A549 (cell line): ENCODE results near the gene FBLN1.

Source experiments
- BHLHE40 ChIP-seq: IDR thresholded peaks from 2 replicates; pipeline ENCODE4 v1.6.1; 2012; ENCODE audit warnings: low read depth, low read length, inconsistent platforms
- CHD4 ChIP-seq: fragments of 200-600 bp; sonication (generic); IDR thresholded peaks from 2 replicates; pipeline ENCODE4 v1.6.1; 2016; ENCODE audit warnings: antibody characterized with exemption, mild to moderate bottlenecking, borderline replicate concordance
- EP300 ChIP-seq, 2 experiments: fragments of >200 bp; sonication (Bioruptor Twin); formaldehyde crosslinking; IDR thresholded peaks; 2 replicates in 1 of 2; 3 replicates in 1 of 2; pipeline ENCODE4 v1.6.1; 2016 to 2017
- ESRRA ChIP-seq: fragments of 150-350 bp; IDR thresholded peaks from 2 replicates; pipeline ENCODE4 v1.6.1; 2014; ENCODE audit warnings: mild to moderate bottlenecking, low read length, borderline replicate concordance
- JUN ChIP-seq, 2 experiments: fragments of >200 bp; sonication (Bioruptor Twin); formaldehyde crosslinking; IDR thresholded peaks; 2 replicates in 1 of 2; 3 replicates in 1 of 2; pipeline ENCODE4 v1.6.1; 2016 to 2017
- NPAS2 ChIP-seq: fragments of 250-450 bp; sonication (Bioruptor Pico); IDR thresholded peaks from 2 replicates; pipeline ENCODE4 v1.8.0; 2022; ENCODE audit warnings: mild to moderate bottlenecking, moderate library complexity, borderline replicate concordance
- NR3C1 ChIP-seq: fragments of >200 bp; sonication (Bioruptor Twin); formaldehyde crosslinking; IDR thresholded peaks from 3 replicates; pipeline ENCODE4 v1.6.1; 2017
- TF ChIP-seq, protein P1 (sequence below): fragments of >200 bp; sonication (Bioruptor Twin); formaldehyde crosslinking; IDR thresholded peaks from 3 replicates; pipeline ENCODE4 v1.5.1; 2016
- TF ChIP-seq, protein P2 (sequence below): IDR thresholded peaks from 2 replicates; pipeline ENCODE4 v1.6.1; 2012

DNA sequence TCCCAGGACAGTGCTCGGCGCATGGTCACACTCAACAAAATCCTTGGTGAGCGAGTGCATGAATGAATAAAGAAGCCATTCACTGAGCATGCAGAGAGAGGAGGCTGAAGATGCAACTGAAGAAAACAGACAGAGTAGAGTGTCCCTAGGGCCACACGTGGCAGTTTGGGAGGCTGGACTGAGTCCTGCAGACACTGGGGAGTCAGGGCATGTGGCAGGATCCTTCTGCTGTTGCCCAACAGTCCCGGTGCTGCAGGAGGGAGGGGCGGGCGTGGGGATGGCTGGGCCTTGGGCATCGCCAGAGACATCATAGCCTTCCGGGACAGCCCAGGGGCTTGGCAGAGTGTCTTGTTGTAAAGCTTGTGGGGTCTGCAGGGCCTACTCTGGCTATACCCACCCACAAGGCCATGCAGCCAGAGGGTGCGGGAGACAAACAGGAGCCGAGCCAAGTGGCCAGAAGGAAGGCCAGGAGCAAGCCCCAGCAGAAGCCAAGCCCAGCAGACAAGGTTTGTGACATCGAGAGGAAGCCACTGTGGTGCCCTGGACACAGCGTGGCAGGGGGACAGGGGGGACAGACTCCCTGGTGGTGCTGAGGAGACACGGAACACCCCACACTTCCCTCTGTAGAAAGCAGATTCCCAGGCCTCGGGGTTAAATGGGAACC, 26.7 kb upstream of the FBLN1 start:
- TF ChIP-seq CHD4: no peak
- TF ChIP-seq BHLHE40: no peak
- no peak for TF ChIP-seq JUN (IDR thresholded peaks at IDR 0.05)
- no peak for TF ChIP-seq ESRRA
- no peak for TF ChIP-seq NR3C1
- TF ChIP-seq EP300 (IDR thresholded peaks at IDR 0.05): no peak
- TF ChIP-seq, protein P1, sequence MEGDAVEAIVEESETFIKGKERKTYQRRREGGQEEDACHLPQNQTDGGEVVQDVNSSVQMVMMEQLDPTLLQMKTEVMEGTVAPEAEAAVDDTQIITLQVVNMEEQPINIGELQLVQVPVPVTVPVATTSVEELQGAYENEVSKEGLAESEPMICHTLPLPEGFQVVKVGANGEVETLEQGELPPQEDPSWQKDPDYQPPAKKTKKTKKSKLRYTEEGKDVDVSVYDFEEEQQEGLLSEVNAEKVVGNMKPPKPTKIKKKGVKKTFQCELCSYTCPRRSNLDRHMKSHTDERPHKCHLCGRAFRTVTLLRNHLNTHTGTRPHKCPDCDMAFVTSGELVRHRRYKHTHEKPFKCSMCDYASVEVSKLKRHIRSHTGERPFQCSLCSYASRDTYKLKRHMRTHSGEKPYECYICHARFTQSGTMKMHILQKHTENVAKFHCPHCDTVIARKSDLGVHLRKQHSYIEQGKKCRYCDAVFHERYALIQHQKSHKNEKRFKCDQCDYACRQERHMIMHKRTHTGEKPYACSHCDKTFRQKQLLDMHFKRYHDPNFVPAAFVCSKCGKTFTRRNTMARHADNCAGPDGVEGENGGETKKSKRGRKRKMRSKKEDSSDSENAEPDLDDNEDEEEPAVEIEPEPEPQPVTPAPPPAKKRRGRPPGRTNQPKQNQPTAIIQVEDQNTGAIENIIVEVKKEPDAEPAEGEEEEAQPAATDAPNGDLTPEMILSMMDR: no peak
- no peak for TF ChIP-seq NPAS2
- TF ChIP-seq, protein P2, sequence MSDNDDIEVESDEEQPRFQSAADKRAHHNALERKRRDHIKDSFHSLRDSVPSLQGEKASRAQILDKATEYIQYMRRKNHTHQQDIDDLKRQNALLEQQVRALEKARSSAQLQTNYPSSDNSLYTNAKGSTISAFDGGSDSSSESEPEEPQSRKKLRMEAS: no peak
